Measurements from ENCODE around the gene ATP5F1D. TPM values are rescaled to one million over a fixed set of nuclear protein-coding genes. Genes with fewer than 3 reads are reported as not detected.

ATP5F1D gene
- polyA plus RNA-seq, 1 donor from 2014 or later: 339 TPM

DNA sequence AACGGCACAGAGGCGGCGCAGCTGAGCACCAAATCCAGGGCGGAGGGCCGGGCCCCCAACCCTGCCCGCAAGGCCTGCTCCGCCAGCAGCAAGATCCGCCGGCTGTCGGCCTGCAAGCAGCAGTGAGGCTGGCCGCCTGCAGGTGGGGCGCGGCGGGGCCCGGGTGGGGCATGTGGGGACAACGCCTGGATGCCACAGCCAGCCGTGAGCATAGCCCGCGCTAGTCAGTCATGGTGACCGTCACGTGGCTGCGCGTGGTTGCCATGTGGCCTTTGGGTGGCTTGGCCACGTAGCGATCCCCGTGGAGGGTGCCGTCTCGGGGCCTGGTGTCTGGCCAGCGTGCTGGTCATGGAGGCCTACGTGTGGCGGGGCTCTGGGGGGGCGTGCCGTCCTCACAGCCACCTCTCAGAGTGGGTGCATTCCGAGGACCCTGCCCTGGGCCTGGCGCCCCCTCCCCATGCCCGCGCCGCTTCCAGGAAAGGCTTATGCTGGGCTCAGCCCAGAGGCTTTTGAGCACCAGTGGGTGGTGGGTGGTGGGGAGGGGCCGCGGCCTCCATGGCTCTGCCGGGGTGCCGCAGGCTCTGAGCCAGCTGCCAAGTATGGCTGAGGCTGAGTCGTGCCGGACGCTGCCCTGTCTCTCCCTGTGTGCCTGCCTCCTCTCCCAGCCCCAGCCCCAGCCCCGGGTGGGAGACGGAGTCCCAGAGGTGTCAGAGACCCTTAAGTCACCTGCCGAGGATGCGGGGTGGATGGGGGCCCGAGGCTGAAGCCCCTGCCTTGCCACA, 14.8 kb upstream of the ATP5F1D start:
- no peaks in the 10 kb centered on the region for H3K36me3 Mint-ChIP-seq
- H3K9me3 Mint-ChIP-seq: no peaks in the 10 kb centered on the region
- peaks cover 0 to 1% (median 0%) of the 10 kb centered on the region in 3 donors for H3K4me1 Mint-ChIP-seq
- H3K27me3 Mint-ChIP-seq: no peaks in the 10 kb centered on the region
- H3K4me3 Mint-ChIP-seq: no peak overlapping the region
- no peak overlapping the region for H3K27ac Mint-ChIP-seq

DNA sequence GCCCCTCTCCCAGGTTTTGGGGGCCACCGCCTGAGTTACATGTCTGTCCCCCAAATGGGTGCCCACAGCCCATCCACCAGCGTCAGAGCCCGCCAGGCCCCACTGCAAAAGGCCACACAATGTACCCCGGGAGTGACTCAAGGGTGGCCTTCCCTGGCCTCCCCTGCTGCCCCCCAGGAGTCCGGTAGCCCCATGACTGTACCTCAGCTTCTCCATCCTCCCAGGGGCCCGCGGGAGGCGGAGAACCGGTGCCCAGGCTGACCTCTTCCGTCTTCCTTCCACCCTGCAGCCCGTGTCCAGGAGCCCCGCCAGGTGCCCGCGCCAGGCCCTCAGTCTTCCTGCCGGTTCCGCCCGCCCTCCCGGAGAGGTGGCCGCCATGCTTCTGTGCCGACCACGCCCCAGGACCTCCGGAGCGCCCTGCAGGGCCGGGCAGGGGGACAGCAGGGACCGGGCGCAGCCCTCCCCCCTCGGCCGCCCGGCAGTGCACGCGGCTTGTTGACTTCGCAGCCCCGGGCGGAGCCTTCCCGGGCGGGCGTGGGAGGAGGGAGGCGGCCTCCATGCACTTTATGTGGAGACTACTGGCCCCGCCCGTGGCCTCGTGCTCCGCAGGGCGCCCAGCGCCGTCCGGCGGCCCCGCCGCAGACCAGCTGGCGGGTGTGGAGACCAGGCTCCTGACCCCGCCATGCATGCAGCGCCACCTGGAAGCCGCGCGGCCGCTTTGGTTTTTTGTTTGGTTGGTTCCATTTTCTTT, 14.1 kb upstream of the ATP5F1D start:
- H3K9me3 Mint-ChIP-seq: no peaks in the 10 kb centered on the region
- H3K4me1 Mint-ChIP-seq: peaks cover 0 to 1% (median 0%) of the 10 kb centered on the region in 3 donors
- H3K27me3 Mint-ChIP-seq: no peaks in the 10 kb centered on the region
- no peaks in the 10 kb centered on the region for H3K36me3 Mint-ChIP-seq
- H3K4me3 Mint-ChIP-seq: no peak overlapping the region
- H3K27ac Mint-ChIP-seq: no peak overlapping the region

DNA sequence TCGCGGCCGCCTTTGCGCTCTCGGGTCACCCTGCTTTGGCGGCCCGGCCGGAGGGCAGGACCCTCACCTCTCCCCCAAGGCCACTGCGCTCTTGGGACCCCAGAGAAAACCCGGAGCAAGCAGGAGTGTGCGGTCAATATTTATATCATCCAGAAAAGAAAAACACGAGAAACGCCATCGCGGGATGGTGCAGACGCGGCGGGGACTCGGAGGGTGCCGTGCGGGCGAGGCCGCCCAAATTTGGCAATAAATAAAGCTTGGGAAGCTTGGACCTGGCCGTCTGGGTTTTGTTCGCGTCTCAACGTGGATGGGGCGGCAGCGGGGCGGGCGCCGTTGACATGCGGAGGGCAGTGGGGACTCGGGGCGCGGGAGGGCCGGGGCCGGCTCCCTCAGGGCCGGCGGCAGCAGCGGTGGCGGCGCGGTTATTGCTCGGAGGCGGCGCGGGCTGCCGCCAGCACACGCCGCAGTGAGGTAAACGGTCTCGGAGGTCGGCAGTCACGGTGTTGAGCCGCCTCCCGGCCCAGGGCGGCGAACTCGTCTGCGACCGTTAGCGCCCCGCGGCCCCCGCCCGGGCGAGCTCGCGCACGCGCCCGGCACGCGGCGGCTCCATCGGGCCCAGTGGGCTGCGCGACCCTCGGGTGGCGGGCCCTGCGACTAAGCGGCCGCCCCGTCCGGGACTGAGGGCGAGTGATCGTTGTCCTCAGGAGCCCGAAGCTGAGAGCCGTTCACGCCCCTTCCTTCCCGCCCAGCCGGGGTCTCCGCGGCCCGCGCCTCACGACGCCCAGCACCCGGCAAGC, 13.2 kb upstream of the ATP5F1D start:
- H3K27ac Mint-ChIP-seq: no peak overlapping the region
- H3K9me3 Mint-ChIP-seq: no peaks in the 10 kb centered on the region
- H3K27me3 Mint-ChIP-seq: no peaks in the 10 kb centered on the region
- no peaks in the 10 kb centered on the region for H3K4me1 Mint-ChIP-seq
- H3K36me3 Mint-ChIP-seq: no peaks in the 10 kb centered on the region
- no peak overlapping the region for H3K4me3 Mint-ChIP-seq

DNA sequence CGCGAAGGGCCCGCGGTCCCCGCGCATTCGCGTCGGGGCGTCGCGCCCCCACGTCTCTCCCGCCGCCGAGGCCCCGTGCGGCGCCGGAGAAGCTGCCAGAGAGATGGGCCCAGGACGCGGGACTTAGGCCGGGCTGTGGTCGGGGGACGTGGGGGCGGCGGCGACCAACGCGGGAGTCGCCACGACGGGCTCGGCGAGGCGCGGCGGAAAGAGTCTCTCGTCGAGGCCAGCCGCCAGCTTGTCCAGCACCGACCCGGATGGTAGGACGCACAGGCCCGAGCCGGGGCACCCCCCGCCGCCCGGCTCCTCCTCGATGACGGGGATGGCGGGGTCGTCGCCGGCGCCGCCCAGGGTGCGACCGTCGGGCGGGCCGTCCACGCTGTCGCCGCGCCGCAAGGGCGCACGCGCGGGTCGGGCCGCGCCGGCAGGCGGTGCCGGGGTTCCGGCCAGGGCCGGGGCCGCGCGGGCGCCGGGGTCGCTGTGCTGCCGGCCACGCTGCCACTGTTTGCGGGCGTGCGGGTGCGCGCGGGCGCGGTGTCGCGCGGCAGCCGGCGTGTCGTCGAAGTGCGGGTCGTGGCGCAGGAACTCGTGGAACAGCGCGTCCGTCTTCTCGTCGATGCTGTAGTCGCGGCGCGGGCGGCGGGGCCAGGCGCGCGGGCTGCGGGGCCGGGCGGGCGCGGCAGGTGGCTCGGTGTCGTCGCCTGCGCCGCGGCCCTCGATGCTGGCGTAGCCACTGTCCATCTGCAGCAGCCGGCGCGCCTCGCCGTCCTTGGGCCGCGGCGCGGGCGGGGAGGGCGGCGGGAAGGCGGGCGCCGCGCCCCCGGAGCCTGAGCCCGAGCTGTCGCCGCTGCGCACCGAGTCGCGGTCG, 12.3 kb upstream of the ATP5F1D start:
- Mint-ChIP-seq H3K9me3 (no peaks in the 10 kb centered on the region), H3K4me3 (no peak overlapping the region), H3K4me1 (no peaks in the 10 kb centered on the region), H3K27me3 (no peaks in the 10 kb centered on the region), H3K36me3 (no peaks in the 10 kb centered on the region), H3K27ac (no peak overlapping the region)

DNA sequence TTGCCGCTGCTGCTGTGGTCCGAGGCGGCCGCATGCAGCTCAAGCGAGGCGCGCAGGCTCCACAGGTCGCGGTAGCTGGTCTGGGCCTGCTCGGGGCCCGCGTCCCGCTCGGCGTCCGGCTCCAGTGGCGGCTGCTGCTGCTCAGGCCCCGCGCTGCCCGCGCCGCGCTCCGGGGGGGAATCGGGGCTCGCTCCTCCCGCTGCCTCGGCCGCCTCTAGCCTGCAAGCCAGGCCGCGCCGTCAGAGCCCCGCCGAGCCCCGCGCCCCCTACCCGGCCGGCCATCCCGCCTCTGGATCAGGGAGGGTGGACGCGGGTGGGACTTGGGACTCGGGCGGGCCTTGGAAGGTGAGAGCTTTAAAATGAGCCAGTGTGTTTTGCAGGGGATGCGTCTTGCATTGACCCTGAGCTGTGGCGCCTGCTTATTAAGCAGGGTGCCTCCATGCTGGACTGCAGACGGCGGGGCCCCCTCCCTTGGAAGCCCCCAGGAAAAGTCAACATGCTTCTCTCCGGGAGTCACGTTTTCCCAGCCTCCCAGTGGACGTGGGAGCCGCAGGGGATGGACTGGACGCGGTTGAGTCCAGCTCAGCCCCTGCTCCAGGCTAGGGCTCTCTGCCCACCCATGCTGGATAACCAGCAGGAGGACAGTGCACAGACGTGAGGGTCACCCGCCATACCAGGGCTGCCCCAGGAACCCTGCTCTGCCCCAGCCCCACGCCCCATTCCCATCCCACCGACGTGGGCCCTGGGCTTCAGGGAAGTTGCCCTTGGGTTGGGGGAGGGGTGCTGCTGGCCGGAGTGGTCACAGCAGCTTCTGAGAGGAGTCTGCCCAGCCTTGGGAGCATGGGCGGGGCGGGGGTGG, 11.4 kb upstream of the ATP5F1D start:
- Mint-ChIP-seq H3K27me3 (no peaks in the 10 kb centered on the region), H3K36me3 (no peaks in the 10 kb centered on the region), H3K27ac (no peak overlapping the region), H3K9me3 (no peaks in the 10 kb centered on the region), H3K4me3 (no peak overlapping the region), H3K4me1 (no peaks in the 10 kb centered on the region)

DNA sequence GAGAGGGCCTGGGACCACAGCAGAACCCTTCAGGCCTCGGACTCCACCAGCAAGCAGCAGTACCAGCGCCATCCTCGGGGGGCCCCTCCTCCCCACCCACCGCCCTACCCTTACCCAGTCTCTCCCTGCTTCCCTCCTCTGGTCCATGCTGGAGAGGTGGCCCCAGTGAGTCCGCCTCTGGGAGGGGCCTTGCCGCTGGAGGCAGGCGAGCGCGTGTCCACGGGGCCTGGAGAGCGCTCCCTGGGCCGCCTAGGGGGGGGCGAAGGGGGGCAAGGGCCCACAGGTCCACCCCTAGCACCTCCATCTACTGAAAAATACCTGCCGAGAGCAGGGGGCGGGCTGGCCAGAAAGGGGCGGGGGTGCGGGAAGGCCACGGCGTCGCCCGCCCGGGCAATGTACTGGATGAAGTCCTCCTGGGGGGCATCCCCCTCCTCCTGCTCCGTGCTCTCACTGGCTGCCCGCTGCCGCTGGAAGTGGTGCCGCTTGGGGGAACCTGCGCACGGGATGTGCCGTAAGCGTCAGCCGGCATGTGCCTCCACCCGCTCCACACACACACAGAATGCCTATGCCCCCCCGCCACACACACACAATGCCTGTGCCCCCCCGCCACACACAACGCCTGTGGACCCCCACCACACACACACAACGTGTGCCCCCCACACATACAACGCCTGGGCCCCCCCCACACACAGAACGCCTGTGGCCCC, 10.6 kb upstream of the ATP5F1D start:
- H3K27me3 Mint-ChIP-seq: no peaks in the 10 kb centered on the region
- no peak overlapping the region for H3K27ac Mint-ChIP-seq
- no peaks in the 10 kb centered on the region for H3K36me3 Mint-ChIP-seq
- no peak overlapping the region for H3K4me3 Mint-ChIP-seq
- no peaks in the 10 kb centered on the region for H3K9me3 Mint-ChIP-seq
- no peaks in the 10 kb centered on the region for H3K4me1 Mint-ChIP-seq

DNA sequence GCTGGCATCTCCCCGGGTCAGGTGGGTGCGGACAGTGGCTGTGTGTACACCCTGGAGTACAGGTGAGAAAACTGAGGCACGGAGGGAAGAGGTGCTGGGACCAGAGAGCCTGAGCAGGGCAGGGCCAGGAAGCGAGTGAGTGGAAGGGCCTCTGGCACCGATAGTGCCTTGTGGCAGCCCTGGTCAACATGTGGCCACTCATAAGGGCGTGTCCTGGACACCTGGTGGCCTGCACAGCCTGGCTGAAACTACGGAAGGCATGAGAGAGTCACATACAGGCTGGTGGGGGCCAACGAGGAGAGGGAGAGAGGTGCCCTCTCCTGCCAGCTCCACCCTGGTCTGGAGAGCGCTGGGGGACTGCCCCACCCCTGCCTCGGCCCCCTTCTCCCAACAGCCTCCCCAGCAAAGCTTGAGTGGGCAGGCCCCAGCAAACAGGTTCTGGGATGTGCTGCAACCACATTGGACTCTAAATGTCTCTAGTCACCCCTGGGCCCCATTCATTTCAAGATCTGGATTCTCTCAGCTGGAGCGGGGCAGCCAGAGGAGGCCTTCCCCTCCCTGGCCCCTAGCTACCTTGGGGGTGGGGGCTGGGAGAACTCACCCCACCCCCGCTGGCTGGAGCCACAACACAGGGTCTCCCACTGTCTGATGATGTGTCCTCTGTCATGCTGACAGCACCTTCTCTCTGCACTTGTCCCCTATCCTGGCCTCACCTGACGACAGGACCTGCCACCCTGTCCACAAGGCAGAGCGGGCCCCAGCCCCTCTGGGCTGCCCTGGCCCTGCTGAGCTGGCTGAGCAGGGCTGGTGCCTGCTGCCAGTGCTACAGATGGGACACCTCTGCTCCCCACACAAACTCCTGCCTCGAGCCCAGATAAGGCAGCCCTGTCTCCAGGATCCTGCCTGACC, 9.6 kb upstream of the ATP5F1D start:
- Mint-ChIP-seq H3K27ac (peak overlapping the region in 1 of 3 donors; percentile 87), H3K36me3 (no peaks in the 10 kb centered on the region), H3K9me3 (no peaks in the 10 kb centered on the region), H3K4me3 (peak overlapping the region in 1 of 4 donors; percentile 78), H3K27me3 (no peaks in the 10 kb centered on the region), H3K4me1 (no peaks in the 10 kb centered on the region)

DNA sequence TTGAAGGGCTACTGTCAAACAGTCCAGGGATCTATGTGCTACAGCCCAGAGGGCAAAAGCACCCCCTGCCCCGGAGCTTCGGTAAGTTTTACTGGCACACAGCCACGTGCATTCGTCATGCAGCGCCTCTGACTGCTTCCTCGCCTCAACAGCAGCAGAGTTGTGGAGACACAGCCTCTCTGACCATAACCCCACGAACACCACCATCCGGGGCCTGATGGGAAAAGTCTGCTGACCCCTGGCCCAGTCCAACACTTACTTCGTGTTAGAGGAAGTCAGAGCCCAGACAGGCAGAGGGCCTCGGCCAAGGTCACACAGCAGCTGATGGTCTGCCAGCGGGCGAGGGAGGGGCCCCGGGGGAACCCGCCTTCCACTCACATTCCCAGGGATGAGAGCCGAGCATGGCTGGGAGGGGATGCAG, 8.9 kb upstream of the ATP5F1D start:
- H3K4me3 Mint-ChIP-seq: peak overlapping the region in 2 of 4 donors; percentile 23 to 78
- H3K27ac Mint-ChIP-seq: peak overlapping the region in 1 of 3 donors; percentile 87

DNA sequence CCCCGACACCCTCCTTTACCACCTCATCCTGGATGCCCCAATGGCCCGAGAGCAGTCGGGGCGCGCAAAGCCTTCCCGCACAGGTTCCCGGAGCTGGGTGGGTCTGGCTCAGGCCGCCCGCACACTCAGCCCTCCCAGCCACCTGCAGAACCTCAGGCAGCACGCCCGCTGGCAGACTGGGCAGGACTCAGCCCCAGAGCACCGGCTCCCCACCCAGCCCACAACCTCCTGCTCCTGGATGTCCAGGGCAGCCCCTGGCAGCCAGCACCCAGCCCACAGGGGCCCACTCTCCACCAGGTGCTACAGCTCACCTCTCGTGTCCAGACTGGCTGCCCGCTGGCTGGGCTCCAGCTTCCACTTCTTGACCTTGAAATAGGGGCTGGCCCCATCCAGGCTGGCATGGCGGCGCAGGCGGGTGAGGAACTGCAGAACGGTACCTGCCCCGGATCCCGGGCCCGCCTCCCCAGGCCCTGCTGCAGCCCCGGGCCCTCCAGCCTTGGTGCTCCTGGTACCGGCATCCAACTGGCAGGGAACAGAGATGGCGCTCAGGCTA, 8.4 kb upstream of the ATP5F1D start:
- Mint-ChIP-seq H3K4me3 (peak overlapping the region in 1 of 4 donors; percentile 23), H3K4me1 (no peaks in the 10 kb centered on the region), H3K36me3 (no peaks in the 10 kb centered on the region), H3K9me3 (no peaks in the 10 kb centered on the region), H3K27me3 (no peaks in the 10 kb centered on the region), H3K27ac (no peak overlapping the region)

More for the DNA sequence above, 8.9 kb upstream of the ATP5F1D start:
- no peaks in the 10 kb centered on the region for H3K36me3 Mint-ChIP-seq
- no peaks in the 10 kb centered on the region for H3K4me1 Mint-ChIP-seq
- H3K27me3 Mint-ChIP-seq: no peaks in the 10 kb centered on the region
- no peaks in the 10 kb centered on the region for H3K9me3 Mint-ChIP-seq

DNA sequence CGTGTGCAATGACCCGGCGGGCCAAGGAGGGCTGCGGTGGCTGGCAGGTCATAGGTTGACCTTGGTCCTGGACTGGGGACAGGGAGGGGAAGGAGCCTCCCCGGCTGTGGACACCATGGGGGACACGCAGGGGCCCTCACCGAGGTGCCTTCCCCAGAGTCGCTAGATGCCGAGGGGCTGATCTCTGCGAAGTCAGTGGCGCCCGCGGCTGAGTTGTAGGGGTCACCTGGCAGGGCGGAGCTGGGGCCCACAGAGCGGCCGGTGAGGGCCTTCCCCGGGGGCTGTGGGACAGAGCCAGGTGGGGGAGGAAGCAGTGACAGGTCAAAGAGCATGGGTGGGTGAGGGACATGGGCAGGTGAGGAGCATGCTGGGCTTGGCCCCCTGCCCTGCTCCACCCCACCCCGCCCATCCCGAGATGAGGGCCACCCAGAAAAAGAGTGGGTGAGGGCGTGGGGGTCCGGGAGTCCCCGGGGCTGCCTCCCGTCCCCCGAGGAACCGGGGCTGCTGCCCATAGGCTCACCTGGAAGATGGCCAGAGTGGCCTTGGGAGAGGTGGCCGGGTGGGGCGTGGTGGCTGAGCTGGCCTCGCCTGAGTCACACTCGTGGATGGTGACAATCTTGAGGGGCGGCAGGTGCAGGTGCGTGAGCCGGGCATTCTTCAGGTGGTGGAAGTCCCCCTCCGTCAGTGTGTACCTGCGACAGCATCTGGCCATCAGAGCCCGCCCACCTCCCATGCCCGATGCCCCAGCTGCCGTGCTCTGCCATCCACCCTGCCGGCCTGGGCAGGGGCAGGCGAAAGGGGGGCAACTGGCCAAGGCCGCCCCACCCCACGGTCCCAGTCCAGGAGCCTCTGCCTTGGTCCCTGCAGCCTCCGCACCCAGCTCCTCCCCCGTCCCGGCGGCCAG, 7.2 kb upstream of the ATP5F1D start:
- Mint-ChIP-seq H3K27ac (no peak overlapping the region), H3K27me3 (peaks cover 6% of the 10 kb centered on the region), H3K4me1 (peaks cover 0 to 8% (median 5%) of the 10 kb centered on the region in 3 donors), H3K36me3 (no peaks in the 10 kb centered on the region), H3K9me3 (peaks cover 0 to 2% (median 0%) of the 10 kb centered on the region in 3 donors), H3K4me3 (no peak overlapping the region)

DNA sequence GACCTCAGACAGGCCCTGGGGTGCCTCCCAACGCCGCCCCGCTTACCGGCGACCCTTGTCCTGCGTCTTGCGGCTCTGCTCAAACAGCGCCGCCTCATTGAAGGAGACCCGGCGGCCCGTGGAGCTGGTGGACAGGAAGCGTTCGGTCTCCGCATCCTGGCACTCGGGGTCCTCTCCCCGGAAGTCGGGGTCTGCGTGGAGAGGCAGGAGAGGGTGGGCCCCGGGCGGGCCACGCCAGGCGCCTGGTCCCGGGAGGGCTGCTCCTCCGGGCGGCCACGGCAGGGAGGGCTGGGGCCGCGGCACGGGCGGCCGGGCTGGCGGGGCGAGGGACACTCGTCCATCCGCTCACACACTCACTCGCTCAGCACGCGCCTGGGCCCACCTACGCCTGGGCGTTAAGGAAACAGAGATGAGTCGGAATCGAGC, 6.6 kb upstream of the ATP5F1D start:
- no peak overlapping the region for H3K27ac Mint-ChIP-seq
- H3K36me3 Mint-ChIP-seq: no peaks in the 10 kb centered on the region
- H3K27me3 Mint-ChIP-seq: peaks cover 6% of the 10 kb centered on the region
- H3K4me3 Mint-ChIP-seq: no peak overlapping the region
- H3K9me3 Mint-ChIP-seq: peaks cover 0 to 2% (median 0%) of the 10 kb centered on the region in 3 donors
- H3K4me1 Mint-ChIP-seq: peaks cover 0 to 9% (median 7%) of the 10 kb centered on the region in 3 donors

Data from IgD-negative memory B cell (primary cell).